GM21737 (cell line): ENCODE data around the gene RAB11B.
"Not testable (repeated sequence)": the region's sequence is repeated elsewhere in the genome, so short reads cannot be mapped to it uniquely, and the experiment has no call there.

Experiments used
- ATAC-seq: cut with Tn5 transposase; IDR thresholded peaks from one replicate; pipeline ENCODE4 v1.9.1; 2021; ENCODE audit warnings: mild to moderate bottlenecking, moderate library complexity; ENCODE audit not compliant: unreplicated experiment

The RAB11B gene

GRCh38 chr19:8425331-8425730 lies 35.2 kb downstream of the RAB11B start:
- not testable (repeated sequence) for ATAC-seq

GRCh38 chr19:8426283-8426682 lies 36.1 kb downstream of the RAB11B start:
- ATAC-seq = no peak

- no peak for ATAC-seq
Measured at GRCh38 chr19:8429044-8429443, 38.9 kb downstream of the RAB11B start.

- no peak for ATAC-seq
Measured at GRCh38 chr19:8429826-8430225, 39.7 kb downstream of the RAB11B start.

- ATAC-seq = no peak
Measured at GRCh38 chr19:8430650-8431049, 40.5 kb downstream of the RAB11B start.

- no peak for ATAC-seq
Measured at GRCh38 chr19:8438236-8438635, 48.1 kb downstream of the RAB11B start.

GRCh38 chr19:8441725-8442544 lies 51.8 kb downstream of the RAB11B start:
- ATAC-seq = no peak

GRCh38 chr19:8444140-8444676 lies 54.0 kb downstream of the RAB11B start:
- ATAC-seq = not testable (repeated sequence)

GRCh38 chr19:8444677-8445487 lies 54.7 kb downstream of the RAB11B start, which contains the start of gene HNRNPM:
Gene HNRNPM, plus strand, starts transcription at chr19:8444975. Its CDS starts 24 bp downstream, at chr19:8444999.
- peak; percentile 89 for ATAC-seq

GRCh38 chr19:8445488-8446001 lies 55.4 kb downstream of the RAB11B start:
- ATAC-seq = peak; percentile 24

GRCh38 chr19:8446061-8446709 lies 56.0 kb downstream of the RAB11B start:
- ATAC-seq = no peak

- no peak for ATAC-seq
Measured at GRCh38 chr19:8449830-8450229, 59.7 kb downstream of the RAB11B start.

- no peak for ATAC-seq
Measured at GRCh38 chr19:8451377-8451776, 61.2 kb downstream of the RAB11B start.

- no peak for ATAC-seq
Measured at GRCh38 chr19:8451885-8452284, 61.7 kb downstream of the RAB11B start.

GRCh38 chr19:8452446-8453123 lies 62.4 kb downstream of the RAB11B start:
- no peak for ATAC-seq

GRCh38 chr19:8453616-8454015 lies 63.5 kb downstream of the RAB11B start:
- ATAC-seq = no peak
